EH (cell line): Measurements from ENCODE around the gene KMT2C.

Experiments
- DNase-seq: peaks from one replicate; pipeline ENCODE4 v3.0.0-alpha.2; 2015; ENCODE audit warnings: low read depth

KMT2C gene

GRCh38 chr7:152107945-152108344 lies 327.9 kb downstream of the KMT2C start:
- no peak for DNase-seq

DNA sequence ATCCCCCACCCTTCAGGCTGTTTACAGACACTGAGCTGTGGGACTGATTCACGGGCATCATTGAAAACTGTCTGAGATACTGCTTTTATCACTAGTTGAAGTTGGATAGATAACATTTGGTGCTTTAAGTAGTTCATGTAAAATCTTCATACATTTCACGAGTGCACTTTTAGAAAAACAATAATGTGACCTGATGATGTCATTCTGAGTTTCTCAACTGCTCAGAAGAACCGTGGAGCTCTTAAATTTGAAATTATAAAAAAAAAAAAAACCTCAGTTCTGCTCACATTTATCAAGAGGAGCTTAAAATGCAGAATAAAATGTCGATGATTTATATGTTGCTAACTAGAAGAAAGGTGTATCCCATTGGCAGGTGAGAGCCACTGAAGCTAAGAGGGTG lies 328.8 kb downstream of the KMT2C start:
- DNase-seq, result no peak

- no peak for DNase-seq
Measured at GRCh38 chr7:152105205-152105604, 330.6 kb downstream of the KMT2C start.

- peak; percentile 25 for DNase-seq
Measured at GRCh38 chr7:152103691-152104090, 332.1 kb downstream of the KMT2C start.

DNA sequence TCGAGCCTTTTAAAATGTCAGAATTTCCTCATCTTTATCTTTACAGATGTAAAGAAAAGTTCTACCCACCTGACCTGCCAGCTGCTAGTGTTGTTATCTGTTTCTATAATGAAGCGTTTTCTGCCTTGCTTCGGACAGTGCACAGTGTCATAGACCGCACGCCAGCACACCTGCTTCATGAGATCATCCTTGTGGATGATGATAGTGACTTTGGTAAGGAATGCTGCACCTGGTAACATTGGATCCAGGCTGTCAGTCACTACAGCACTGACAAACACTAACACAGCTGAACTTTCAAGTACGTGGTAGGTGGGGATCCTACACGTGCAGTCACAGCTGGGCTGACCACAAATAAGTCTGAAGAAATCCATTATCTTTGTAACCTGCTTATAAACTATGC lies 332.7 kb downstream of the KMT2C start:
- DNase-seq, result no peak

DNA sequence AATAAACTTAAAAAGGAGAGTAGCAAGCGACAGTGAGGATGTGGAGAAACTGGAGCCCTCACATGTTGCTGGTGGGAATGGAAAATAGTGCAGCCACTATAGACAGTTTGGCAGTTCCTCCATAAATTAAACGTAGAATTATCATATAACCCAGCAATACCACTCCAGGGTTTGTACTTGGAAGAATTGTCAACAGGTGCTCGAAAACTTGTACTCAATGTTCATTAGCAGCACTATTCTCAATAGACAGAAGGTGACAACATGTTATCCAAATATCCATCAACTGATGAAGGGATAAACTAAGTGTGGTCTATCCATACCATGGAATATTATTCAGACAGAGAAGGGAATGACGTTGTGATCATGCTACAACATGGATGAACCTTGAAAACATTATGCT lies 338.5 kb downstream of the KMT2C start:
- DNase-seq, result no peak

DNA sequence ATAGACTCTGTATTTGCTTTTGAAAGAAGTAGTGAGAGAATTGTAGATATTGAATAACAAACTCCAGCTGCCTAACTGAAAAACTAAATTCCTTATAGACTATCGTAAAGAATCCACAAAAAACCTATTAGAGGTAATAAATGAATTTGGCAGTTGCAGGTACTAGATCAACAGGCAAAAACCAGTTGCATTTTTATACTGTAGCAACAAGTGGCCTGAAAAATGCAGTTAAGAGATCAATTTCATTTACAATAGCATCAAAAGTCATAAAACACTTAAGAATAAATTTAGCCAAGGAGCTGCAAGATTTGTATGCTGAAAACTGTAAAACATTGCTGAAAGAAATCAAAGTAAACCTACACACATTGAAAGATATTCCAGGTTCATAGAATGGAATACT lies 340.0 kb downstream of the KMT2C start:
- no peak for DNase-seq

- DNase-seq, result no peak
Measured at GRCh38 chr7:152093717-152094116, 342.1 kb downstream of the KMT2C start.

DNA sequence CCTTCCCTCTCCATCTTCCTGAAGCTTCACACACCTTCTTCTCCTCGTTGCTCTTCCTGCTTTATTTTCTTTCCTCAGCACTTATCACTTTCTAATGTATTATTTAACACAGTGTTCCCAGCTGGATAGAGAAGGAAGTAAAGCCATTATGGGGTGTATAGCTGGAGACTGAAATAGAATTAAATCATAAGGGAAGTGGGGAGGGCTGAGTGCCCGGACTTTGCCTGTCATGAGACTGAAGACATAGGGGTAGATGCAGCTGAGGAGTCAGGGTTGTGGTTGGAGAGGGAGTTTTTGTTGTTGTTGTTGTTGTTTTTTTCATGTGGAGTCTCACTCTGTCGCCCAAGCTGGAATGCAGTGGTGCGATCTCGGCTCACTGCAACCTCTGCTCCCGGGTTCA lies 345.1 kb downstream of the KMT2C start:
- no peak for DNase-seq

GRCh38 chr7:152089183-152089582 lies 346.6 kb downstream of the KMT2C start:
- no peak for DNase-seq

GRCh38 chr7:152086513-152086912 lies 349.3 kb downstream of the KMT2C start:
- peak; percentile 5 for DNase-seq

DNA sequence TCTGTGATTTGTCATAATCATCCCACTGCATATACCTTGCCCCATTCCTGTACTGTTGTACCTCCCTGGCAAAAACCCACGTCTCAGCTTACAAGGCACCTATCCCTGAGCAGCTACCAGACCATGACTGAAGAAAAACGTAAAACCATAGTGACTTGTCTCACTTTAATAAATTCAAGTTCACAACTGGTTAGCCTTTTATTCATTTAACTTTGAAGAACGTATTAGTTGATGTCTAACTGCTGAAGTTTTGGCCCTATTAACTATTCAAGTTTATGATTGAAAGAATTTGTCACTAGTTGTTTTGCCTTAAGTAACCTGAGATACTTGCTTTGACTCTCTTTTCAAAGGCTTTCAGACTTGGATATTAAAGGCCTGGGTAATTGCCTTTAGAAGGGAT lies 350.7 kb downstream of the KMT2C start:
- DNase-seq, result no peak
